Activated B cell treated with CpG ODN at 0.5 μM for 24 hours (primary cell): ENCODE measurements around the gene OCA2. TPM values are rescaled to one million over a fixed set of nuclear protein-coding genes. Genes with fewer than 3 reads are reported as not detected.

Experiments used
- ATAC-seq: fragments of 200-7000 bp; cut with Tn5 transposase; one replicate; pipeline ENCODE4 v1.10.0; 2021; ENCODE audit warnings: low read depth, mild to moderate bottlenecking, moderate library complexity
- CTCF ChIA-PET: fragments of 350-600 bp; sonication (Branson Sonifier 250); formaldehyde crosslinking; loops from one replicate; lab custom pipeline; 2021; ENCODE audit warnings: antibody characterized with exemption; lab: Charles Lee
- POLR2A ChIA-PET: fragments of 350-600 bp; sonication (Branson Sonifier 250); formaldehyde crosslinking; loops from one replicate; lab custom pipeline; 2021; ENCODE audit warnings: antibody characterized with exemption; lab: Charles Lee
- DNase-seq: peaks from one replicate; pipeline ENCODE4 v3.0.0; 2022
- H3K27ac Mint-ChIP-seq: one replicate; pipeline ENCODE4 v1.8.0; 2020; ENCODE audit warnings: mixed read lengths
- H3K27me3 Mint-ChIP-seq: one replicate; pipeline ENCODE4 v1.8.0; 2021; ENCODE audit warnings: mixed read lengths
- H3K36me3 Mint-ChIP-seq: one replicate; pipeline ENCODE4 v1.8.0; 2021; ENCODE audit warnings: low read depth, mixed read lengths
- H3K4me1 Mint-ChIP-seq: one replicate; pipeline ENCODE4 v1.8.0; 2021; ENCODE audit warnings: mixed read lengths
- H3K4me3 Mint-ChIP-seq: one replicate; pipeline ENCODE4 v1.8.0; 2020; ENCODE audit warnings: mild to moderate bottlenecking, mixed read lengths
- H3K9me3 Mint-ChIP-seq: one replicate; pipeline ENCODE4 v1.8.0; 2020; ENCODE audit warnings: mixed read lengths
- CTCF ChIP-seq: fragments of 200-600 bp; IDR thresholded peaks from one replicate; pipeline ENCODE4 v1.8.0; 2022; ENCODE audit warnings: antibody characterized with exemption, mild to moderate bottlenecking
- intact Hi-C: fragments of 100-400 bp; cut with micrococcal nuclease; formaldehyde crosslinking; loops from one replicate; pipeline ENCODE4 v1.15.1; 2024
- total RNA-seq: library from RNA; stranded (reverse); gene quantifications from 2 replicates; pipeline ENCODE4 v1.2.3, GENCODE V29; 2022

The OCA2 gene
- total RNA-seq, 1 donor from 2014 or later, result not detected

- TF ChIP-seq CTCF, result no peak
- no peaks in the 10 kb centered on the region for H3K9me3 Mint-ChIP-seq
- ATAC-seq (no peak), DNase-seq (no peak)
- no peaks in the 10 kb centered on the region for H3K36me3 Mint-ChIP-seq
- intact Hi-C loops, result no loop called here
- H3K27me3 Mint-ChIP-seq, result no peaks in the 10 kb centered on the region
- CTCF ChIA-PET, result no interaction called here
- no peak overlapping the region for H3K27ac Mint-ChIP-seq
- POLR2A ChIA-PET, result no interaction called here
- no peaks in the 10 kb centered on the region for H3K4me1 Mint-ChIP-seq
- no peak overlapping the region for H3K4me3 Mint-ChIP-seq
These were observed 251.1 kb downstream of the OCA2 start for GRCh38 chr15:27847775-27848710.

DNA sequence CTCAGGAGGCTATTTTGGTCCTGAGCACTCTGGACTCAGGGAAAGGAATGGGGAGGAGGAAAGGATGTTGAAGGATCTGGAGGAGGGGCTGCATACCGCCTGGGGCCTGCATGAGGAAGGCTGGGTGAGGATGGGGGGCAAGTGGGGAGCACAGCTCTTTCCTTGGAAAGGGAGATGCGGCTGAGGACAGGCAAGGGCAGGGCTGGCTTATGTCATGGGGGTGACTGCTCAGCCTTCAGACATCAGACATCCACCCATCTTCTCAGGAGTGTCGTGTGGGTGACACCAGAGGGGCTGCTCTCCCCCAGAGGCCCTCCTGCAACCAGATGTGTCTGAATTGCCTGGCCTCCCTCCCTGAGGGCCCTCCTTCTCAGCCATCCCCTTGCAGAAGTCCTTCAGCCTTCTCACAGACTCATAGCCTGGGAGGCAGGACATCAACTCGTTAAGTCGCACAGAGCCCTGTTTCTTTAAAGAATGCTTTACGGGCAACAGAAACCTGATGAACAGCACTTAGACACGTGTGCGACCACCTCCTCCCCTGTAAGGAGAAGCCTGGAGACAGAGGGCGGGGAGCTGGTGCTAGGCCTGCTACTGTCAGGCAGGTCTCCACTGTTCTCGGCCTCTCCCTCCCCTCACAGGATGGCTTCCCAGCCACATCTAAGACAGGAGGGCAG, 252.3 kb downstream of the OCA2 start:
- DNase-seq (no peak), ATAC-seq (no peak)
- Mint-ChIP-seq H3K4me1 (no peaks in the 10 kb centered on the region), H3K4me3 (no peak overlapping the region), H3K27me3 (no peaks in the 10 kb centered on the region), H3K27ac (no peak overlapping the region), H3K36me3 (no peaks in the 10 kb centered on the region), H3K9me3 (no peaks in the 10 kb centered on the region)
- ChIA-PET CTCF (no interaction called here), POLR2A (no interaction called here)
- no peak for TF ChIP-seq CTCF
- intact Hi-C loops, result no loop called here

DNA sequence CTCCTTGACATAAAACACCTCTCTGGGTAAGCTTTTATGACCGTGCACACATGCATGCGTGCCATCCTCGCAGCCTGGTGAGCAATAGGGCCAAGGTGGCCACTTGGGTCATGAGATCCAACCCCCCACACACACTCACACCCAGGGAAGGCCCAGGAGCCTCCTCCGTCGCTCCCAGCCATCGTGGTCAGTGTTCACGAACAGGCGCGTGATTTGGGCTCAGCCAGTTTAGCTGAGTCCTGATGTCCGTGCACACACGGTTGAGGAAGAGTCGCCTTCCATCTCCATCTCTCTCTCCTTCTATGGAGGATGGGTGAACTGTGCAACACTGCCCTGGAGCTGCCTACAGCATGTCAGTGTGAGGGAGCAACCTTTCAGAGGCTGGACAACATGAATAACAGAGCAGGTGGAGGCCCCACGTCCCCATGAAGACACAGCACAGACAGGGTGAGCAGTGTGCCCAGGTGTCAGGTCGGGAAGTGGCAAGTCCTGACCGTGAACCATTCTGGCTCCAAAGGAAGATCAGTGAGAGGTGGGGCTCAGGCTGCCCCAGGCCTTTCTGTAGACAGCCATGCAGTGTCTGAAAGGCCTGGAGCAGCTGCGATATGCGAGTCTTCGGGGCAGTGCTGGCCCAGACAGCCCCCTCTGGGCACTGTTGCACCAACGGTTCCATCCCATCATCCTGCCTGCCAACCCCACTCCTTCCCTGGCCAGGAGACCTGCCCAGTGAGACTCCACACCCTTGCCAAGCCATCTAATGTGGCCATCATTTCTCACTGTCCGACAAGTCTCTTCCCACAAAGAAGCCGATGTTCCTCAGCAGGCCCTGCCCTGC, 253.4 kb downstream of the OCA2 start:
- ChIA-PET CTCF (no interaction called here), POLR2A (no interaction called here)
- ATAC-seq (no peak), DNase-seq (no peak)
- Mint-ChIP-seq H3K36me3 (no peaks in the 10 kb centered on the region), H3K4me1 (no peaks in the 10 kb centered on the region), H3K27ac (no peak overlapping the region), H3K4me3 (no peak overlapping the region), H3K27me3 (no peaks in the 10 kb centered on the region), H3K9me3 (no peaks in the 10 kb centered on the region)
- no peak for TF ChIP-seq CTCF
- intact Hi-C loops, result no loop called here

DNA sequence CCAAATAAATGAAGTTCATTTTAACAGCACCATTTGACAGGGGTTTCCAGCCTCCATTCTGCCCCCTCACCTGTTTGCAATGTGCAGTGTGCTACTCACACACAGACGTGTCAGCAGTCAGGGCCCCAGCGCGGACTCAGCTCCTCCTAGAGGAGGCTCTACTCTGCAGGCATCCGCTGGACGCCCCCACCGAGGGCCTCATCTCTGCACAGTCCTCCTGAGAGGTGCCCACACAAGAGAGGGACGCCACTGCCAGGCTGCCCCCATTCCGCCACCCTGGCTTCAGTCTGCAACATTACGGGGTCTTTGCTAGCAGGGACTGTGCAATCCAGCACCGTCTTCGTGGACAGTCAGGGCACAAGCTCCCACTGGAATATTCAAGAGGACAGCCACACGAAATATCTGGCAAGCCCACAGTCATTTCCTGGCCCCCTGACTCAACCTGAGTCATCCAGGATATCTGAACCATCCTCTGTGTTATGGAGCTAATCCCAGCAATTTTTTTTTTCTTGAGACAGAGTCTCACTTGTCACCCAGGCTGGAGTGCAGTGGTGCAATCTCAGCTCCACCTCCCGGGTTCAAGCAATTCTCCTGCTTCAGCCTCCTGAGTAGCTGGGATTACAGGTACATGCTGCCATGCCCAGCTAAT, 255.0 kb downstream of the OCA2 start:
- no peaks in the 10 kb centered on the region for H3K4me1 Mint-ChIP-seq
- H3K27me3 Mint-ChIP-seq, result no peaks in the 10 kb centered on the region
- no peak overlapping the region for H3K4me3 Mint-ChIP-seq
- no peak overlapping the region for H3K27ac Mint-ChIP-seq
- ChIA-PET CTCF (no interaction called here), POLR2A (no interaction called here)
- intact Hi-C loops, result no loop called here
- no peaks in the 10 kb centered on the region for H3K9me3 Mint-ChIP-seq
- no peak for TF ChIP-seq CTCF
- ATAC-seq (no peak), DNase-seq (no peak)
- no peaks in the 10 kb centered on the region for H3K36me3 Mint-ChIP-seq
